Urothelium cell line (cell line): ENCODE measurements around the gene KCNH8.
"Not testable (repeated sequence)": the region's sequence is repeated elsewhere in the genome, so short reads cannot be mapped to it uniquely, and the experiment has no call there.

Experiments
- DNase-seq: peaks from one replicate; pipeline ENCODE4 v3.0.0; 2011; ENCODE audit warnings: low spot score, mixed read lengths
- FAIRE-seq: peaks from 2 replicates; lab custom pipeline; 2011; peaks lifted over from hg19 to GRCh38; lab: Jason Lieb, UNC

KCNH8 gene

GRCh38 chr3:19147905-19148767, at the start of gene KCNH8:
Gene KCNH8, plus strand, starts transcription at chr3:19148510. Its CDS starts 210 bp downstream, at chr3:19148720.
- no peak for FAIRE-seq
- DNase-seq: peak; percentile 51

DNA sequence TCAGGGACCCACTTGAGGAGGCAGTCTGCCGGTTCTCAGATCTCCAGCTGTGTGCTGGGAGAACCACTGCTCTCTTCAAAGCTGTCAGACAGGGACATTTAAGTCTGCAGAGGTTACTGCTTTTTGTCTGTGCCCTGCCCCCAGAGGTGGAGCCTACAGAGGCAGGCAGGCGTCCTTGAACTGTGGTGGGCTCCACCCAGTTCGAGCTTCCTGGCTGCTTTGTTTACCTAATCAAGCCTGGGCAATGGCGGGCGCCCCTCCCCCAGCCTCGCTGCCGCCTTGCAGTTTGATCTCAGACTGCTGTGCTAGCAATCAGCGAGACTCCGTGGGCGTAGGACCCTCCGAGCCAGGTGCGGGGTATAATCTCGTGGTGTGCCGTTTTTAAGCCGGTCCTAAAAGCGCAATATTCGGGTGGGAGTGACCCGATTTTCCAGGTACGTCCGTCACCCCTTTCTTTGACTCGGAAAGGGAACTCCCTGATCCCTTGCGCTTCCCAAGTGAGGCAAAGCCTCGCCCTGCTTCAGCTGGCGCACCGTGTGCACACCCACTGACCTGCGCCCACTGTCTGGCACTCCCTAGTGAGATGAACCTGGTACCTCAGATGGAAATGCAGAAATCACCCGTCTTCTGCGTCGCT, 45.5 kb upstream of the KCNH8 start:
- not testable (repeated sequence) for DNase-seq, FAIRE-seq

GRCh38 chr3:19103510-19103909, 44.8 kb upstream of the KCNH8 start:
- FAIRE-seq (no peak), DNase-seq (no peak)

DNA sequence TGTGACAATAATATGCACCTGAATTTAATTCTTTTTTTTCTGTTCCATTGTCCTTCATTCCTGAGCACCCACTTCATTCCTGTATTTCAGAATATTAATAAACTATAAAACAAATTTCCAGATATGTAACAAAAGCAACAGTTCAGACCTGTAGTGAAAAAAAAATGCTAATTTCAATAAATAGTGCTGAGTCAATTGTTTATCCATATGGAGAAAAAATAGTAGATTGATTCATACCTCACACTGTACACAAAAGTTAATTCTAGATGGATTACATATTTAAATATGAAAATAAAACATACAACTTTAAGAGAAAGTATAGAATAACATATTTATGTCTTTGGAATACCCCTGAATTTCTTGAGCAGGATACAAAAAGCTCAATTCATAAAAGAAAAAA, 43.9 kb upstream of the KCNH8 start:
- FAIRE-seq: no peak
- no peak for DNase-seq

DNA sequence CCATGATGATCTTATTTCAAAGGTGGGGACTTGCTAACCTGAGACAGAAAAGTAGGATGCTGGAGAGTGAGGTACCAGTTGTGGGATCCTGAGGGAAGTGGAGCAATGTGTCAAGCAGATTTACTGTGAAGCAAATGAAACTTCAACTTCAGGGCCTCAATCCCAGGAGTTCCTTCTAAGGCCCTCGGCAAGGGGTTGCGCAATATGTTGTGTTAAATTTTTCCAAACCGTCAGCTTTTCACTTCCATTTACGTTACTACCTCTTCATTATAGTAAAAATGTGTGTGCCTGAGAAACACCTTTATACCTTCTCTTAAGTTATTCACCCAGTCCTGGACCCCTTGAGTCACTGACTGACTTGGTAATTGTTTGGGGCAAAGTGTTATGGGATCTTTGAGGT, 42.5 kb upstream of the KCNH8 start:
- DNase-seq: no peak
- FAIRE-seq: no peak

GRCh38 chr3:19106307-19106706, 42.0 kb upstream of the KCNH8 start:
- DNase-seq (no peak), FAIRE-seq (no peak)

DNA sequence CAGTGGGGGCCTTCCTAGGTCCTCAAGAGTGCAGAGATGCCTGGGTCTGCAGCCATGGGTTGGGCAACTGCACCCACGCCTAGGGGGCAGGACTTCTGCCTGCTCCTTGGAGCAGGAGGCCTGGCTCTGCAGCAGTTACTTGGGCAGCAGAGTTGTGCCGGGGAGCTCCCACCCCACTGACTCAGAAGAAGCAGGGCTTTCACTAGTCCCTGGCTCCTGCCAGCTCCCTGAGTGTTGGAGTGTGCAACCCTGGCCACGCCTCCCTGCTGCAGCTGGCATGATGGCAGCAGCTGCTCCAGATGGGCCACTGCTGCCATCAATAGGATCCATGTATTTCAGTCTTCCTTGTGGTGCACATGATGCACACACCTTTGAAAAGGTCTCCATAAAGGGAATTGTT, 40.6 kb upstream of the KCNH8 start:
- FAIRE-seq (no peak), DNase-seq (no peak)

GRCh38 chr3:19110335-19110895, 37.9 kb upstream of the KCNH8 start:
- no peak for FAIRE-seq
- no peak for DNase-seq

GRCh38 chr3:19114461-19114860, 33.8 kb upstream of the KCNH8 start:
- no peak for FAIRE-seq
- DNase-seq: no peak

GRCh38 chr3:19116239-19116638, 32.1 kb upstream of the KCNH8 start:
- DNase-seq: no peak
- FAIRE-seq: no peak

GRCh38 chr3:19124752-19125151, 23.6 kb upstream of the KCNH8 start:
- DNase-seq (no peak), FAIRE-seq (no peak)

DNA sequence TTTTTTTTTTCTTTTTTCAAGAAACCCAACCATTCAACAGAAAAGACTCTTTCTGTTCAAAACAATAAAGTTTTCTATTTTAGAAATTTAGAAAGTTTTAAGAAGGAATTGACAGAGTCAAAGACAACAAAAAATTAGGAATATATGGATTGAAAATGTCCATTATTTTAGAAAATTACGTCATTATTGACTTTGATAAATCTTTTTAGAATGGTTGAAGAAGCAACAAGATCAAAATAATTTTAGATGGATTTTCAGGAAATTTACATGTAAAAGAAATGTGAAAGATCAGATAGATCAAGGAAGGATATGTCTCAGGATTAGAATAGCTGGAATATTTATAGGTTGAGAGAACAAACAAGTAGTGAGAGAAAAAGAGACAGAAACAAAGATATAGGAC, 8.4 kb upstream of the KCNH8 start:
- DNase-seq (no peak), FAIRE-seq (no peak)

DNA sequence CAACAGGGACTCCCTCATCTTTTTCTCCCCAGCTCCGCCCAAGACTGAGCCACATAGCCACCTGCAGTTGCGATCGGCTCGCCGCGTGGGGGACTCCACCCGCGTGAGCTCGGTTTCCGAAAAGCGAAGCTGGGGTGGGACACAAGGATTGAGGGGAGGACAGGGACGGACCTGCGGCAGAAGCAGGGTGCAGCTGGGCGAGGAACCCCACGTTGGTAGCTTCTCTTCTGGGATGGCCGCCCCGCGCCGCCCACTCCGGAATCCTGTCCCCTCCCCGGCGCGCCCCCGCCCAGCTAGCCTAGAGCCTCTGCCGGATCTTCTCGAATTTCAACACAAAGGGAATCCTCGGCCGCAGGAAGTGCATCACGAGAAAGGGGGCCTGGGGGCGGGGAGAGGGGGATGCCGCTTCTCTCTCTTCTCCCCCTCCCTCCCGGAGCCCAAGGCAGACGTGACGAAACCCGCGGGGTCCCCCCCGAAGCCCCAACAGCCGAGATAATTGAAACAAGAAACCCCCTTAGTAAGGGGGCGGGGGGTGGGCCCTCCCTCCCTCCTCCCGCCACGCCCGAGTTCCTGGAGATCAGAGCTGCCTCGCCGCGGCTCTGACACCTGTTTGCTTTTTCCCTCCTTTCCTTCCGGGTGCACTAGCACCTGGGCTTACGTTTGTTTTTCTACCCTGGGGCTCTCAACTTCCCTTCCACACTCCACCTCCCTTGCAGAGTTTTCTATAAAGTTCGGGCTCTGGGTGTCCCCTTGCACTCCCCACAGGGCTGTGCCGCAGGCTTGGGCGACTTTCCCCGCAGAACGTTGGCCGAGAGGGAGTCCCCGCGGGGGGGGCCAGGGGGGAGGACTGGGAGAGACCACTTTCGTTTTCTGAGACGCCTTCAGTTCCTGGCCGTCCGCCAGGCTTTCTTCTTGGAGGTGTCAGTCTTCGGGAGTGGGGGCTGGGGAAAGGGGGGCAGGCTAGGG, 1.3 kb upstream of the KCNH8 start:
- FAIRE-seq (peak; percentile 48), DNase-seq (peak; percentile 90)

- DNase-seq: no peak
- FAIRE-seq: no peak
Measured at GRCh38 chr3:19148768-19149091, 420 bp downstream of the KCNH8 start.

DNA sequence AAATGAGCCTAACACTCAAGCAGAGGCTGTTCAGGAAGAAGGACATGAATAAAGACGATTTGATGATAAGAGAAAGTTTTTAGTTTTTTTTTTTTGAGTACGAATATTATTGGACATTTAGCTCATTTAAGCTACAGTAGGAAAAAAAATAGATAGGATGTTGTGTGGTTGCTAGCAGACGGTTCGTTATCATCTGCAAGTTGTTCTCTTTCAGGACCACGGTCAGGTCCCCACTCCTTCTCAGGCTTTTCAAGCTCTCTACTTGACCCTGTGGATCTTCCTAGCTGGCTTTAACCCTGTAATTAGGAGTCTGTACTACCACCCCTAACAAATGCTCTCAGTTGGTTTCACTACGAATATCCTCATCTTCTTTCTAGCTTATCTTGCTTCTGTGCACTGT, 1.1 kb downstream of the KCNH8 start:
- peak; percentile 48 for DNase-seq
- FAIRE-seq: no peak

- FAIRE-seq (no peak), DNase-seq (no peak)
Measured at GRCh38 chr3:19151171-19151570, 2.9 kb downstream of the KCNH8 start.

DNA sequence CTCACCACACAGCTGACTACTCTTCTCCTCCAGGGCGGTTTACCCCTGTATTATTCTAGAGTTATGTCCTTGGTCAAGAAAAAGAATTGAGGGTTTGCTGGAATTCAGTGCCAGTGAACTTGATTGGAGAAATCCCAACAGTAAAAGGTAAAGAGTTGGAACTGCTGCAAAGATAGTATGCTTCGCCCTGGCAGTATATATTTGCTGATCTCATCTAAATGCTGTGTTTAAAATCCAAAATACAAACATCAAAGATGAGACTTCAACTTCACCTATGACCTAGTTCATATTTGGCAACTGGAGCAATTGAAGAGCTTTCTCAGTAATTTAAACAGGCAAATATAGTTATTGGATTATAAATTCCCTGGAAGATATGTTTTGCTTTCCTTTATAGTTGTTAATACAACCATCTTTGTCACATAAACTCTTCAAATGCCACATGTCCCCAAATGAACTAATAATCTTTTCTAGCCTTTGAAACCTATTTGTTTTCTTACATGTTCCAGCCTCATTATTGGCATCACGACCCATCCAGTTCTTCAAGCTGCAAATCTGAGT, 6.5 kb downstream of the KCNH8 start:
- DNase-seq: no peak
- no peak for FAIRE-seq

GRCh38 chr3:19155375-19155774, 7.1 kb downstream of the KCNH8 start:
- DNase-seq (no peak), FAIRE-seq (no peak)

- DNase-seq (no peak), FAIRE-seq (no peak)
Measured at GRCh38 chr3:19159966-19160635, 11.8 kb downstream of the KCNH8 start.

DNA sequence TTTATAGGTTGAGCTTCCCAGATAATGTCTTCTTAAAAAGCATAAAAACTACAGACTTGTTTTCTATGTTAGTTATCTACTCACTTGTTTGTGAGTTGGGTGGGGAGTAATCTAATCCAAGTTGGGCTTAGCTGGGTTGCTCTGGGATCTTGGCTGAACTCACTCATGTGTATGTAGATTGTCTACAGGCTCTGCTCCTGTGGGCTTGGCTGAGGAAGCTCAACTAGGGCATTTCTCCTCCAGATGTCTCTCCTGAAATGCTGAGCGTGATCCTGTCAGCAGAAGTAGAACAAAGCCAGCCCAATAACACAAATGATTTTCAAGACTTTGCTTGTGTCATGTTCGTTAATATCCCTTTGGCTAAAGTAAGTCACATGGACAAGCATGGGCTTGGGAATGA, 17.3 kb downstream of the KCNH8 start:
- FAIRE-seq: no peak
- DNase-seq: no peak
